HG03565 (cell line): ENCODE measurements around the gene SYPL2.

Experiments
- ATAC-seq: cut with Tn5 transposase; IDR thresholded peaks from one replicate; pipeline ENCODE4 v1.9.1; 2021; ENCODE audit warnings: mild to moderate bottlenecking, moderate library complexity; ENCODE audit not compliant: unreplicated experiment

The SYPL2 gene

GRCh38 chr1:109513110-109513710 is 46.9 kb downstream of the SYPL2 start:
- ATAC-seq, result no peak

GRCh38 chr1:109514846-109515245 is 48.5 kb downstream of the SYPL2 start:
- no peak for ATAC-seq

GRCh38 chr1:109516872-109517271 is 50.5 kb downstream of the SYPL2 start:
- no peak for ATAC-seq

- no peak for ATAC-seq
Measured at GRCh38 chr1:109517337-109517736, 51.0 kb downstream of the SYPL2 start.

GRCh38 chr1:109521002-109521951 is 54.9 kb downstream of the SYPL2 start:
- ATAC-seq, result no peak

- no peak for ATAC-seq
Measured at GRCh38 chr1:109522026-109522425, 55.7 kb downstream of the SYPL2 start.

- ATAC-seq, result no peak
Measured at GRCh38 chr1:109523706-109524105, 57.4 kb downstream of the SYPL2 start.

GRCh38 chr1:109527098-109527811 is 60.9 kb downstream of the SYPL2 start:
- ATAC-seq, result peak; percentile 57

- ATAC-seq, result no peak
Measured at GRCh38 chr1:109527846-109528695, 61.7 kb downstream of the SYPL2 start.

GRCh38 chr1:109528712-109529111 is 62.4 kb downstream of the SYPL2 start:
- ATAC-seq, result no peak

GRCh38 chr1:109529881-109530456 is 63.6 kb downstream of the SYPL2 start:
- no peak for ATAC-seq

GRCh38 chr1:109530457-109531087 is 64.2 kb downstream of the SYPL2 start:
- no peak for ATAC-seq

- no peak for ATAC-seq
Measured at GRCh38 chr1:109531380-109531779, 65.0 kb downstream of the SYPL2 start.
